ENCODE measurements around the gene MIX23. TPM values are rescaled to one million over a fixed set of nuclear protein-coding genes. Genes with fewer than 3 reads are reported as not detected.
A peak's percentile ranks its signal among the peaks of the same experiment; 100 is the strongest.

MIX23 gene
- 35.3 TPM for polyA plus RNA-seq (2013, experiment 1 of 2; ENCODE audit: insufficient read length)
- polyA plus RNA-seq (2013, experiment 2 of 2; ENCODE audit: insufficient read length): 28.8 TPM

DNA sequence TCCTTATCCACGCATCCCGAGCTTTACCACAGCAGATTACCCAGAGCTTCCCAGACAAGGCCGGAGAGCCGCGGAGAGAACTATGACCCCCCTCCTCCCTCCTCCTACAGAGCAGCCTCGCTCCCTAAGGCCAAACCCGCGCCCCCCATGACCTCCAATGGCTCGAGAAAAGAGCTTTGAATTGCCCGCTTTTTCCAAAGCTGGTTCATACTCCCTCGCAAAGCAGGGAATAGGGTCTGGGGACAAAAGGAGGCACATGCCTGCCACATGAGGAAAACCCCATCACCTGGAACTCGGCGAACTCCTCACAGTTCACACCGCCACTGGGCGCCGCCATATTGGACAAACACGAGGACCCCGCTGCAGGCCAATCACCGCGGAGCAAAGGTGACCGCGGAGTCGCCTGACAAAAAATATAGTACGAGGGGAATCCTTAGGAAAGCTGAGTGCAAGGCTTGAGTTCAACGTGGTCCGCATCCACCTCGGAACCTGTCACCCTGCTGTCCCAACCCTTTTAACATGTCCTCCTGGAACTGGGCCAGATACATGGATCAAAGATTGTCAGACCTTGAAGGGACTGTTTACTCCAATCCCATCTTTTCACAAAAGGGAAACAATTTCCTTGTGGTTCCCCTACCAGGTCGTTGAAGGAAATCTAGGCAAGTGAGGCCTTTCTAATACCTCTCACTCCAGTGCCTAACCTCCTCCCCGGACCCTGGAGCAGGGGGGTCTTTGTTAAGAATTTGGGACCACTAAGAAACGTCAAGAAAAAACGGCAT is at the start of gene MIX23:
Gene MIX23 (minus strand): TSS at position 344 of the 779 bp plus-strand sequence. CDS start 7 bp downstream, at position 337.
- peak; percentile 89 for DNase-seq

DNA sequence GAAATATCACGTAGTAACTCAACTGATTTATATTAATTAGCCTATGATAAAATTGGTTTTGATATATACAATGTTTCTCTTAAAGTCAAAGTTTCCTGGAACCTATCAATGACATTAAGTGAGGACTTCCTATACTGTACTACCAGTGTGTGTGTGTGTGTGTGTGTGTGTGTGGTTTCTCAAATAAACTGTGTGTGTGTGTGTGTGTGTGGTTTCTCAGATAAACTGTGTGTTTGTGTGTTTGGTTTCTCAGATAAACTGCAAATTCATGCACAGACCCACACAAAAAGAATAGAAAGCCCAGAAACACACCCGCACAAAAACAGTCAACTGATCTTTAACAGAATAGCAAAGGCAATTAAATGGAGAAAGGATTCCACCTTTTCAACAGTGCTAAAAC is 47.3 kb upstream of the MIX23 start:
- no peak for DNase-seq

GRCh38 chr3:122427857-122428471 is 44.9 kb upstream of the MIX23 start:
- peak; percentile 13 for DNase-seq

DNA sequence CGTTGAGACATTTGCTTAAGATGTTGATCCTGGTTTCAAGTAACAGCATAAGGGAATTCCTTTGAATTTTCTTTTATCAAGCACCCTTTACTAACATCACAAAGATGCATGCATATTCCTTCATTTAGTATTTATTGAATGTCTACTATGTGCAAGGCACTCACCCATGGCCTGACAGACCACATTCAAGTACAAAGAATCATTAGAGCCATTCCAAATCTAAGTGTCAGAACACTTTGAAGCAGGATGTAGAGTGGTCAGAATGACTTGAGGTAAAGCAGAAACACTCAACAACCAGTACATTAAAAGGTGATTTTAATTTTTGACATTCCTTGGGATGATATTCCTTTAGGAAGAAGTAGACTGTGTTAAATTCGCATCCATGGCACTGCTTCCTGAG is 38.8 kb upstream of the MIX23 start:
- no peak for DNase-seq

- DNase-seq: no peak
These were observed 38.1 kb upstream of the MIX23 start for GRCh38 chr3:122421101-122421500.

DNA sequence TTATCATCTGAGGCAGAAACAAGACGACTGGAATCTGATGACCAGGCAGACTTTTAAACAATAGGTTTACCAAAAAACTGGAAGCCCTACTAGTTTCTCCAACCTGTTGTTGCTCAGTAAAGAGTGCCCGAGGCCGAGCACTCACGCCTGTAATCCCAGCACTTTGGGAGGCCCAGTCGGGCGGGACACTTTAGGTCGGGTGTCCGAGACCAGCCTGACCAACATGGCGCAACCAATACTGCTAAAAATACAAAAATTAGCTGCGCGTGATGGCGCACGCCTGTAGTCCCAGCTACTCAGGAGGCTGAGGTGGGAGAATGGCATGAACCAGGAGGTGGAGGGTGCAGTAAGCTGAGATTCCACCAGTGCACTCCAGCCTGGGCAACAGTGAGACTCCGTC is 33.9 kb upstream of the MIX23 start:
- DNase-seq: no peak

DNA sequence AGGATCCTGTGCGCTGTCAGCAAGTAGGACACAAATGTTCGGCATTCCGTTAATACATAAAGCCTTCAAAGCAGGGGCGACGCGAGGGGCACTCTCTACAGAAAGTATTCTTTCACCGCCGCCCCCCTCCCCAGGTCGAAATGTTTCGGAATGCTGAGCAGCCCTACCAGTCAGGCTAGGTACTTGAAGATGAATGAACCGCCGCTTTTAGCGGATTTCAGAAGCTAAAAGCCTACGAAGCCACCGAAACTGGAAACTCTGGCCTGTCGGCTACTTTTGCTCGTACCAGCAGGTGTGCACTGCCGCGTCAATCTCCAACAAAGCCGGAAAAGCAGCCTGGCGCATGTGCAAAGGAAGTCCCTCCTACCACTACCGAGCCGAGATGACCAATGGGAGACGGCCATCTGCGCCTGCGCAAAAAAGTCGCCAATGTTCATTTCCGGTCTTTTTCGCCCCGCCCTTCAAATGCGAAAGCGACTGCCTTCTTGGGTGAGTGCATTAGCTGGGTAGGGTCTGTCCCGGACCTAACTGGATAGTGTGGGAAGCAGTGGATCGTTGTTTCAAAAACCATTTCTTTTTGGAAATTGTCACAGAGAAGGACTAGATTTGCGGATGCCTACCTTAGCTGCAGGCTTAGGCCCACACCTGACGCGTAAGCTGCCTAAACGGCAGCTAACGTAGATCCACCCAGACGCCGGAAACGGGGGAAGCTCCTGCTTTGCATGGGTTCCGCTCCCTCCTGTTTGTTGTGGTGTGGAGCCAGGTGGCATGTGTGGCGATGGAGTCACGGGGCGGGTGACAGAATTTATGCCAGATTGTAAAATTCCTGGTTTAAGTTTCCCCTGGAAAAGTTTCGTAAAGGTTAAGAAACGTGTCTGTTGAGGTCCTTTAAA is 33.0 kb upstream of the MIX23 start, which contains the start of gene WDR5B:
Gene WDR5B (minus strand): TSS at position 301 of the 893 bp plus-strand sequence. CDS start 534 bp downstream, outside the sequence.
- peak; percentile 96 for DNase-seq

DNA sequence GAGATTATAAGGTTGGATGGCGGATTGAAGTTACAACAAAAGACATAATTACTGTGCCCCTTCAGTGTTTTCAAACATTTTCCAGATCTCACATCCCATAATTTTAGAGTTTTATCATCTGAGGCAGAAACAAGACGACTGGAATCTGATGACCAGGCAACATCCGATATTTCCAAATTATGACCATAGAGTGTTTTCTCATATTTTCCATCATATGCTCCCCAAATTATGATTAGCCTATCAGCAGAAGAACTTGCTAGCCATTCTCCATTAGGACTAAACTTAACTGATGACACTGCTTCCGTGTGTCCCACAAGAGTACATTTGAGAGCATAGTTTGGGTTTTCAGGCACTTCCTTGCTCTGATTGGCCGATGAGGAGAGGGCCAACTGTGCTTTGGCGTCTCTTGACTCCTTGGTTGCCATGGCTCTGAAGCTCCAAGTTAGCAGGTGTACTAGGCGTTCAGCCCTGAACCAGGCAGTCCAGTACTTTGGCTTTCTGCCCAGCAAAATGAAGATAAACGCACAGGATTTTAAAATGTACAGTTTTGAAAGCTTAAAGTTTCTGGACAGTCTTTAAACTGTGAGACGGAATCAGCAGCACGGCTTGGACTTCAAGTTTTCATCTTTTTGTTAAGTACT is 32.2 kb upstream of the MIX23 start:
- peak; percentile 51 for DNase-seq

DNA sequence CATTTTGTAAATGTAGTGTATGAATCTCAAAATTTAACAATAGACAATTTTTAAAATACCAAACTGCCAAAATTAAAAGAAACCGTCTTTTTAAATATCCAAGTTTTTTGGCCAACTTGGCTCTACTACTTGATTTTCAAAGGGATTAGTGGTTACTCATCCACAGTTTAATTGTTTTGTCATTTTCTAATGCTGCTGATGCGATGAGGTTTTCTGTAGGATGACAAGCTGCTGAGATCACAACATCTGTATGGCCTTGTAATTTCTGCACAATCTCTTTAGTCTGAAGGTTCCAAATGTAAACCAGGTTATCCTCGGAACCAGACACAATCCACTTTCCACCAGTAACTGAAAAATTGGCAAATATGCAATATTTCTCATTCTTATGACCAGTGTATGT is 31.4 kb upstream of the MIX23 start:
- DNase-seq: no peak

- no peak for DNase-seq
These were observed 27.6 kb upstream of the MIX23 start for GRCh38 chr3:122410639-122411038.

DNA sequence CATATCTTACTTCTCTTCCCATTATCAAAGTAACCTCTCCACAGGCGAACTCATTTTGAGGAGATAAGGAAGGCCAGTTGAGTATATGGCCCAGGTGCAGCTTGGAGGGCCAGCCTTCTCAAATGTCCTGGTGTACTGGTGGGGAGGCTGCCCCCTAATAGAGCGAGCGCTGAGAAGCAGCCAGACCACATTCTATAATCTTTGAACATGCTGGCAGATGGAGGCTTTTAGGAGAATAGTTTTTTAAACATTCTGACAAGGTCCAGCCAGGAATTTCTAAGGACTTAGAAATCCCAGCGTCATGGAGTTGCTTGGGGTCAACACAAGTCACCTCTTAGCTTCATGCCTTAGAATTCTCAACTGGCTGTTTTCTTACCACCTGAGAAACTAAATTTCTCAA is 27.1 kb upstream of the MIX23 start:
- DNase-seq: no peak

DNA sequence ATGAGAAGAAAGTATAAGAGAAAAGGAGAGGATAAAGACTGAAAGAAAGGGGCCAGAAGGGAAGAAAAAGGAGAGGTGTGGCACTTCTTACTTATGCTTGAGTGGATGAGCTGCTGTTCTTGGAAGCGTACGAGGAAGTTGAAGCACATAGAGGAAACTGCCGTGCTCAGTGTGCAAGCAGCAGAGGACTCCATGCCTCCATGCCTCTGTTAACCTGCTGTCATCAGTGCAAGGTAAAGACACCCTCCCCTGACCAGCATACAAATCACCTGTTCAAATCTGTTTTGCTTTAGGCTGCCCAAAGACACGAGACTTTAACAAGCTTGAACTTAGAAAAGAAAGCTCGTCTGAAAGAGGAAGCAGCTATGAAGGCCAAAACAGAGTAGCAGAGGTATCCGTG is 26.4 kb upstream of the MIX23 start:
- DNase-seq: no peak

- no peak for DNase-seq
These were observed 24.9 kb upstream of the MIX23 start for GRCh38 chr3:122407946-122408345.

DNA sequence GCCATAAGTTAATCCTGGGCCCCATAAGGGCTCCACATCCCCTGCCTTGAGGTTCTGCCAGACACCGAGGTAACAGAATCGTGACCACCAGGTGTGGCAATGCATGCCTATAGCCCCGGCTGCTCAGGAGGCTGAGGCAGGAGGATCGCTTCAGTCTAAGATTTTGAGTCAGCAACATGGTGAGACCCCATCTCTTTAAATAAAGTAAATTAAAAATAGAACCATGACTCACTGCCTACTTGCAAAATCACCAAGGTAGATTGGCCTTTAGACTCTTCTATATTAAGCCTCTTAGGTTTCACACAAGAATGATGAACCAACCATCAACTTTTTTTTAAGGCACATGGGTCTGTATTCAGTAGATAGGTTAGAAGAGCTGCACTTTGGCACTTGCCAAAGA is 23.2 kb upstream of the MIX23 start:
- DNase-seq: no peak

- no peak for DNase-seq
These were observed 22.0 kb upstream of the MIX23 start for GRCh38 chr3:122405015-122405414.

GRCh38 chr3:122403489-122403888 is 20.5 kb upstream of the MIX23 start:
- peak; percentile 58 for DNase-seq

DNA sequence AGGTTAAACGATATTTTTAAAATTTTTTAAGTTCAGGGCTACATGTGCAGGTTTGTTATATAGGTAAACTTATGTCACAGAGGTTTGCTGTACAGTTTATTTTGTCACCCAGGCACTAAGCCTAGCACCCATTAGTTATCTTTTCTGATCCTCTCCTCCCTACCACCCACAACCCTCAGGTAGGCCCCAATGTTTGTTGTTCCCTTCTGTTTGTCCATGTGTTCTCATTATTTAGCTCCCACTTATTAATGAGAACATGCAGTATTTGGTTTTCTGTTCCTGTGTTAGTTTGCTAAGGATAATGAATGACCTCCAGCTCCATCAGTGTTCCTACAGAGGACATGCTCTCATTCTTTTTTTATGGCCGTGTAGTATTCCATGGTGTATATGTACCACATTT is 15.9 kb upstream of the MIX23 start:
- no peak for DNase-seq

DNA sequence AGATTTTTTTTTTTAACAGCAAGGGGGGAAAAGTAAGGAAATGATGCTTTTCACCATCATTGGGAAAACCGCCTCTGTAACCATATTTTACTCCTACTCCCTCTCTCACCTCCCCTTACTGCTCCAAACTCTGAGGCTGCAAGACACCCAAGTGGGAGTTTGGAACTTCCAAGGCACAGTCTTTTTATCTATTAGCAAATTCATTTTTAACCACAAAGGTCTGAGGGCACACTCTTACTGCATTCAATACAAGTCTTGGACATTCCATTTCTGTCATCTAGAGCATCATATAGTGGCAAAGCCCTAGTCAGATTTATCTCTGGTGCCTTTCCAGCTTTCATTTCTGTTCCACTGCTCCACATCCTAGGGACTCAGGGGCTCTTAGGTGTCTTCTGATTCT is 14.2 kb upstream of the MIX23 start:
- DNase-seq: no peak

DNA sequence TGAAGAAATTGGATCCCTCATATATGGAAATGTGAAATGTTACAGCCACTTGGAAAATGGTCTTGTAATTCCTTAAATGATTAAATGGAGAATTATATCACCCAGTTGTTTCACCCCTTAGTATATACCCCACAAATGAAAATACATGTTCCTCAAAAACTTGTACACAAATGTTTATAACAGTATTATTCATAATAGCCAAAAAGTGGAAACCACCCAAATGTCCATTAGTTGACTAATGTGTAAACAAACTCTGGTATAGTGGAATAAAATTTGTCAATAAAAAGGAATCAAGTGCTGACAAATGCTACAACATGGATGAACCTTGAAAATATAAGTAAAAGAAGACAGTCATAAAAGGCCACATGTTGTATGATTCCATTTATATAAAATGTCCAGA is 13.5 kb upstream of the MIX23 start:
- no peak for DNase-seq

GRCh38 chr3:122395582-122395981 is 12.6 kb upstream of the MIX23 start:
- no peak for DNase-seq

- no peak for DNase-seq
These were observed 11.1 kb upstream of the MIX23 start for GRCh38 chr3:122394173-122394572.

All from fibroblast of skin of back (primary cell).